Thyroid gland (tissue), 4 donors: Measurements from ENCODE around the gene CCSER1. TPM values are rescaled to one million over a fixed set of nuclear protein-coding genes. Genes with fewer than 3 reads are reported as not detected.
"Not testable (repeated sequence)": the region's sequence is repeated elsewhere in the genome, so short reads cannot be mapped to it uniquely, and the experiment has no call there.

Experiments
- DNase-seq, 2 donors: peaks; one replicate each; pipeline ENCODE4 v3.0.0-alpha.2; 2019
- H3K27ac ChIP-seq, 3 donors: fragments of 200-600 bp; sonication (generic); 1 replicate in 2 of 3; 2 replicates in 1 of 3; pipeline ENCODE4 v1.5.1; 2016 to 2019; ENCODE audit warnings: mild to moderate bottlenecking in 1 of 3, moderate library complexity in 1 of 3
- H3K27me3 ChIP-seq: fragments of 200-600 bp; sonication (generic); one replicate; pipeline ENCODE4 v1.5.1; 2019
- H3K36me3 ChIP-seq, 2 donors: fragments of 200-600 bp; sonication (generic); one replicate each; pipeline ENCODE4 v1.5.1; 2016 to 2019
- H3K4me1 ChIP-seq, 2 donors: fragments of 200-600 bp; sonication (generic); one replicate each; pipeline ENCODE4 v1.5.1; 2017 to 2019
- H3K4me3 ChIP-seq, 3 donors: fragments of 200-600 bp; sonication (generic); replicated peaks in 1 of 3; 1 replicate in 2 of 3; 2 replicates in 1 of 3; pipeline ENCODE4 v1.5.1; 2016; ENCODE audit warnings: mild to moderate bottlenecking in 1 of 3
- H3K9me3 ChIP-seq: fragments of 200-600 bp; sonication (generic); one replicate; pipeline ENCODE4 v1.5.1; 2017
- POLR2A ChIP-seq, 2 donors: fragments of 450-650 bp; IDR thresholded peaks; one replicate each; pipeline ENCODE4 v1.6.1; 2017; ENCODE audit warnings: antibody characterized with exemption in 2 of 2, mild to moderate bottlenecking in 2 of 2, moderate library complexity in 1 of 2
- WGBS, 2 donors: methylation state at CpG; one replicate each; pipeline ENCODE4 v1.1.5; 2017; 5-methylcytosine and 5-hydroxymethylcytosine counted together
- intact Hi-C: fragments of 100-400 bp; cut with DNase I; formaldehyde crosslinking; loops from one replicate; pipeline ENCODE4 v1.15.1; 2023
- total RNA-seq, 4 donors: library from RNA; depleted of rRNA; stranded (reverse); fragments of >200 nt; gene quantifications; one replicate each; pipeline ENCODE4 v1.2.3, GENCODE V29; 2016
- TF ChIP-seq, protein P1 (sequence below), 6 experiments: fragments of 200-600 bp in 3 of 6; fragments of 450-650 bp in 3 of 6; sonication (generic) in 3 of 6; IDR thresholded peaks; one replicate each; pipeline ENCODE4 v1.5.1; 2016 to 2019; ENCODE audit warnings: antibody characterized with exemption in 6 of 6, mild to moderate bottlenecking in 2 of 6, inconsistent platforms in 1 of 6, moderate library complexity in 1 of 6

The CCSER1 gene
- total RNA-seq, 4 donors from 2014 or later = 37.7 to 52.3 (median 43.3) TPM

DNA sequence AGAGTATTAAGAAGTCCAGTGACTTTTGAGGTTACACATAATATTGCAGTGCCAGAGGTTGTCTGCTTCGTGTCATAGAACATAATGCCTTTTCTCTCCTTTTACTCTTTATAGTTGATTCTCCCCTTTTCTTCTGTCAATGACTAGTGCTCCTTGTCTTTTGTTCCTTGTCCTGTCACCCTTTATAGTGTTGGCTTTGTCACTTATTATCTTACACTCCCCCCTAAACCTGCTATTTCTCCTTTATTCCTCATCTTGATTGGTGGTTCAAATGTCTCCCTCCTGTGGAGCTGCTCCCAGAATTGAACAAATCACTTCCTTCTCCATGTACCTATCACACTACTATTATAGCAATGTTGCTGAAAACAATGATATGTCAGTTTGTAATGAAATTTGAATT, 1320.0 kb downstream of the CCSER1 start:
- TF ChIP-seq, protein P1, sequence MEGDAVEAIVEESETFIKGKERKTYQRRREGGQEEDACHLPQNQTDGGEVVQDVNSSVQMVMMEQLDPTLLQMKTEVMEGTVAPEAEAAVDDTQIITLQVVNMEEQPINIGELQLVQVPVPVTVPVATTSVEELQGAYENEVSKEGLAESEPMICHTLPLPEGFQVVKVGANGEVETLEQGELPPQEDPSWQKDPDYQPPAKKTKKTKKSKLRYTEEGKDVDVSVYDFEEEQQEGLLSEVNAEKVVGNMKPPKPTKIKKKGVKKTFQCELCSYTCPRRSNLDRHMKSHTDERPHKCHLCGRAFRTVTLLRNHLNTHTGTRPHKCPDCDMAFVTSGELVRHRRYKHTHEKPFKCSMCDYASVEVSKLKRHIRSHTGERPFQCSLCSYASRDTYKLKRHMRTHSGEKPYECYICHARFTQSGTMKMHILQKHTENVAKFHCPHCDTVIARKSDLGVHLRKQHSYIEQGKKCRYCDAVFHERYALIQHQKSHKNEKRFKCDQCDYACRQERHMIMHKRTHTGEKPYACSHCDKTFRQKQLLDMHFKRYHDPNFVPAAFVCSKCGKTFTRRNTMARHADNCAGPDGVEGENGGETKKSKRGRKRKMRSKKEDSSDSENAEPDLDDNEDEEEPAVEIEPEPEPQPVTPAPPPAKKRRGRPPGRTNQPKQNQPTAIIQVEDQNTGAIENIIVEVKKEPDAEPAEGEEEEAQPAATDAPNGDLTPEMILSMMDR (IDR thresholded peaks at IDR 0.05) = no peak
- no peak for TF ChIP-seq POLR2A (IDR thresholded peaks at IDR 0.05)
- no peaks in the 10 kb centered on the region for H3K4me1 ChIP-seq
- intact Hi-C loops = no loop called here
- no peaks in the 10 kb centered on the region for H3K9me3 ChIP-seq
- DNase-seq = no peak
- H3K27ac ChIP-seq = no peak overlapping the region
- no peaks in the 10 kb centered on the region for H3K36me3 ChIP-seq
- no peaks in the 10 kb centered on the region for H3K27me3 ChIP-seq
- H3K4me3 ChIP-seq = no peak overlapping the region
- 88 to 97% methylated on average over 1 of the region's 1 CpG for WGBS, 2 donors

DNA sequence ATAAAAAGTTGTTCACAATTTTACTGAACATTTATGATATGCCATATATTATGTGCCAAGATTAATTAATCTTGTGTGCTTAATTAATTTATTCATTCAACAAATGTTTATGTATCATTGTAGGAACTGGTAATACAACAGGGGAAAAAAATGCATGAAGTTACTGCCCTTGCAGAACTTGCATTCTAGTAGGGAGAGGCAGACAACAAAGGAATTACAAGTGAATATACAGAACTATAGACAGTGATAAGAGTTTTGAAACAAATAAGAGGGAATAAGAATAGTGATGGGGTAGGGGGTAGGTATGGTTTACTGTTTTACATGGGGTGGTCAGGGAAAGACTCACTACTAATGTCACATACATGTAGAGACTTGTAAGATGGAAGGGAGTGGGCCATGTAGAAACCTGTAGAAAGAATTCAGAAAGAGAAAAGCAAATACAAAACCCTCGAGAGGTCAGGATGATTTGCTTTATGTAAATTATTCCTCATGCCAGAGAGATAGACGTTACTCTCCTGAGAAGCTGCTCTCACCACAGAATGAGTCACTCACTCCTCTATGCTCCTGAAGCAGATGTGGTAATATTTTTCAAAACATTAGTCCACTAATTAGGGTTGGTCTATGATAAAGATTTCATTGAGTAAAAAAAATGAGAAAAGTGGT, 1321.6 kb downstream of the CCSER1 start:
- Histone ChIP-seq H3K9me3 (no peaks in the 10 kb centered on the region), H3K4me3 (no peak overlapping the region), H3K27me3 (no peaks in the 10 kb centered on the region), H3K27ac (no peak overlapping the region), H3K4me1 (no peaks in the 10 kb centered on the region), H3K36me3 (no peaks in the 10 kb centered on the region)
- no peak for DNase-seq
- 54% methylated on average over 2 of the region's 2 CpGs for WGBS, 2 donors
- intact Hi-C loops = no loop called here
- TF ChIP-seq POLR2A (IDR thresholded peaks at IDR 0.05) = no peak
- TF ChIP-seq, protein P1 (IDR thresholded peaks at IDR 0.05) = no peak

DNA sequence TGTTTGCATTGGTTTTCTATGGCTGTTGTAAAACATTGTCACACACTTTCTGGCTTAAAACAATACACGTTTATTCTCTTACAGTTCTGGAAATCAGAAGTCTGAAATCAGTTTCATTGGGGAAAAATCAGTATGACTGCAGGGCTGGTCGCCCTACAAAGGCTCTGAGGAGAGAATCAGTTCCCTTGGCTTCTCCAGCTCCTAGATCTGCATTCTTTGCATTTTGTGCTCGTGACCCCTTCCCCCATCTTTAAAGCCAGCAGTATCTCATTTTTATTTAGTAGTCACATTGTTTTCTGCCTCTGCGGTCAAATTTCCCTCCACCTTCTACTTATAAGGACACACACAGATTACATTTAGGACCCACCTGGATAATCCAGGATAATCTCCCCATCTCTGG, 1326.9 kb downstream of the CCSER1 start:
- no peaks in the 10 kb centered on the region for H3K27me3 ChIP-seq
- no peak overlapping the region for H3K4me3 ChIP-seq
- no peaks in the 10 kb centered on the region for H3K36me3 ChIP-seq
- TF ChIP-seq POLR2A (IDR thresholded peaks at IDR 0.05) = no peak
- TF ChIP-seq, protein P1 (IDR thresholded peaks at IDR 0.05) = no peak
- no peak overlapping the region for H3K27ac ChIP-seq
- no peak for DNase-seq
- no peaks in the 10 kb centered on the region for H3K4me1 ChIP-seq
- WGBS, 2 donors = 67 to 68% methylated on average over 4 of the region's 4 CpGs
- no peaks in the 10 kb centered on the region for H3K9me3 ChIP-seq
- intact Hi-C loops = no loop called here

DNA sequence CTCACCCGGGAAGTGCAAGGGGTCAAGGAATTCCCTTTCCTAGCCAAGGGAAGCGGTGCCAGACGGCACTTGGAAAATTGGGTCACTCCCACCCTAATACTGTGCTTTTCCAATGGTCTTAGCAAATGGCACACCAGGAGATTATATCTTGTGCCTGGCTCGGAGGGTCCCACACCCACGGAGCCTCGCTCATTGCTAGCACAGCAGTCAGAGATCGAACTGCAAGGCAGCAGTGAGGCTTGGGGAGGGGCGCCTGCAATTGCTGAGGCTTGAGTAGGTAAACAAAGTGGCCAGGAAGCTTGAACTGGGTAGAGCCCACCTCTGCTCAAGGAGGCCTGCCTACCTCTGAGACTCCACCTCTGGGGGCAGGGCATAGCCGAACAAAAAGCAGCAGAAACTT, 1335.4 kb downstream of the CCSER1 start:
- H3K27me3 ChIP-seq, intact Hi-C loops, H3K4me1 ChIP-seq, H3K36me3 ChIP-seq, DNase-seq, H3K9me3 ChIP-seq, H3K4me3 ChIP-seq, H3K27ac ChIP-seq: not testable (repeated sequence)
- WGBS, 2 donors = 93 to 95% methylated on average over 9 of the region's 9 CpGs

DNA sequence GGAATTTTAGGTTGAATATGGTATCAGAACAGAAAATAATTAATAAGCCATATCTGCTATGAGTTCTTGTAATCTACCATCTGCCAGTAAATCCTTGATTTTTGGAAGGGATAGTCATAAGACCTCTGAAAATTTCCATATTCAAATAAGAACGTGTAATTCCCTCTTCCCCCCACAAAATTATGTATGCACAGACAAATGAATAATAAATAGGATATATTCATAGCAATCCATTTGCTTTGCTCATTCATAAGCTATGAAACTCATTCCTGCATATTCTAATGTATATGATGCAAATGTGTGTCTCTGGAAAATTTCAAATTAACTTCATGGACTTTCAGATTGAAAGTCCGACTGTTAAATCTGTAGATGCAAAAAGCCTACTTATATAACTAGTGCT, 1343.5 kb downstream of the CCSER1 start:
- Histone ChIP-seq H3K4me3 (no peak overlapping the region), H3K36me3 (no peaks in the 10 kb centered on the region), H3K9me3 (no peaks in the 10 kb centered on the region), H3K4me1 (no peaks in the 10 kb centered on the region), H3K27me3 (no peaks in the 10 kb centered on the region), H3K27ac (no peak overlapping the region)
- TF ChIP-seq POLR2A (IDR thresholded peaks at IDR 0.05) = no peak
- TF ChIP-seq, protein P1 (IDR thresholded peaks at IDR 0.05) = no peak
- WGBS, 2 donors = 80 to 81% methylated on average over 2 of the region's 2 CpGs
- intact Hi-C loops = no loop called here
- no peak for DNase-seq
